ENCODE results near the gene SYTL5.
A peak's percentile ranks its signal among the peaks of the same experiment; 100 is the strongest.

Gene SYTL5

DNA sequence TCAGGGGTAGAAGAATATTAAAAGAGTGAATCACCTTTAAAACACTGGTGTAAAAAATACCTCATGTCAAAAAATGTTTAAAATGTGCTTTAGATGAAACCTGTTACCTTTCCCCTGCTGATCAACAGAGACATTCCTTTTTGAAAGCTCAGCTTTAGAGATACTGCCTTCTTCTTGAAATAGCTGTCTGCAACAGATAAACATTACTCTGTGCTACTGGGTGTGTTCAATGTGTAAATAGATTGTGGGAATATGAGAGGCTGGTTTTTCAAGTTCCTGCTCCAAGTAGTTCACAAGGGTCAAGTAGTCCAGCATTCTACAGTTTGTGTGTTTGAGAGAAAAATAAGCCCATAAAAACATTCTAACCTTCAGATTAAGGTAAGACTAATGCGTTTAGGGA lies at the start of gene SYTL5:
Gene SYTL5, plus strand, starts transcription at position 263 of the 400 bp plus-strand sequence. CDS start 27,337 bp downstream, outside the sequence.
- Mint-ChIP-seq H3K27me3 (ENCODE audit: low read depth, poor library complexity) (no peaks in the 10 kb centered on the region), H3K9me3 (peaks cover 45% of the 10 kb centered on the region), H3K36me3 (ENCODE audit: low read depth) (peaks cover 8% of the 10 kb centered on the region), H3K4me1 (no peaks in the 10 kb centered on the region), H3K27ac (no peak within 1 kb of the TSS), H3K4me3 (no peak within 1 kb of the TSS)
- DNase-seq: no peak
- TF ChIP-seq, protein P1, sequence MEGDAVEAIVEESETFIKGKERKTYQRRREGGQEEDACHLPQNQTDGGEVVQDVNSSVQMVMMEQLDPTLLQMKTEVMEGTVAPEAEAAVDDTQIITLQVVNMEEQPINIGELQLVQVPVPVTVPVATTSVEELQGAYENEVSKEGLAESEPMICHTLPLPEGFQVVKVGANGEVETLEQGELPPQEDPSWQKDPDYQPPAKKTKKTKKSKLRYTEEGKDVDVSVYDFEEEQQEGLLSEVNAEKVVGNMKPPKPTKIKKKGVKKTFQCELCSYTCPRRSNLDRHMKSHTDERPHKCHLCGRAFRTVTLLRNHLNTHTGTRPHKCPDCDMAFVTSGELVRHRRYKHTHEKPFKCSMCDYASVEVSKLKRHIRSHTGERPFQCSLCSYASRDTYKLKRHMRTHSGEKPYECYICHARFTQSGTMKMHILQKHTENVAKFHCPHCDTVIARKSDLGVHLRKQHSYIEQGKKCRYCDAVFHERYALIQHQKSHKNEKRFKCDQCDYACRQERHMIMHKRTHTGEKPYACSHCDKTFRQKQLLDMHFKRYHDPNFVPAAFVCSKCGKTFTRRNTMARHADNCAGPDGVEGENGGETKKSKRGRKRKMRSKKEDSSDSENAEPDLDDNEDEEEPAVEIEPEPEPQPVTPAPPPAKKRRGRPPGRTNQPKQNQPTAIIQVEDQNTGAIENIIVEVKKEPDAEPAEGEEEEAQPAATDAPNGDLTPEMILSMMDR (IDR thresholded peaks at IDR 0.05): no peak

DNA sequence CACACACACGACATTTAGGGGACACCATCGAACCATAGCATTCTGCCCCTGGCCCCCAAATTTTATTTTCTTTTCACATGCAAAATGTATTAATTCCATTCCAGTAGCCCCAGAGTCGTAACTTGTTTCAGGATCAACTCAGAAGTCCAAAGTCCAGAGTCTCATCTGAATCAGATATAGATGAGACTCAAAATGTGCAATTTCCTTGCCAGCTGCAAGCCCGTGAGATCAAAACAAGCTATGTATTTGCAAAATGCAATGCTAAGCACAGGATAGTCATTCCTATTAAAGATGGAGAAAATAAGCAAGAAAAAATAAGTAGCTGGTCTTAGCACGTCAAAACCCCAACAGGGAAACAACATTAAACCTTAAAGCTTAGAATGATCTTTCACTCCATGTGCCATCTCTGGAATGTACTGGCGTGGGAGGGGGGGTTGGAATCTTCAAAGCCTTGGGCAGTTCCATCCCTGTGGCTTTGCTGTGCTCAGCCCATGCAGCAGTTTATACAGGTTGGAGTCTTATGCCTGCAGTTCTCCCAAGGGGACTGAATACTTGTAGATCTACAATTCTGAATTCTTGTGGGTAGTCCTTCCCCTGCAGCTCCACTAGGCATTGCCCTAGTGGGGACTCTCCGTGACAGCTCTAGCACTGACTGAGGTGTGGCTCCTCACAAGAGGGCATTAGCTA lies 47.7 kb upstream of the SYTL5 start:
- Mint-ChIP-seq H3K36me3 (ENCODE audit: low read depth) (no peaks in the 10 kb centered on the region), H3K27me3 (ENCODE audit: low read depth, poor library complexity) (no peaks in the 10 kb centered on the region), H3K27ac (peak overlapping the region; percentile 85), H3K4me1 (peaks cover 22% of the 10 kb centered on the region), H3K9me3 (peaks cover 40% of the 10 kb centered on the region), H3K4me3 (no peak overlapping the region)
- TF ChIP-seq, protein P1 (IDR thresholded peaks at IDR 0.05): no peak
- DNase-seq: peak; percentile 6

DNA sequence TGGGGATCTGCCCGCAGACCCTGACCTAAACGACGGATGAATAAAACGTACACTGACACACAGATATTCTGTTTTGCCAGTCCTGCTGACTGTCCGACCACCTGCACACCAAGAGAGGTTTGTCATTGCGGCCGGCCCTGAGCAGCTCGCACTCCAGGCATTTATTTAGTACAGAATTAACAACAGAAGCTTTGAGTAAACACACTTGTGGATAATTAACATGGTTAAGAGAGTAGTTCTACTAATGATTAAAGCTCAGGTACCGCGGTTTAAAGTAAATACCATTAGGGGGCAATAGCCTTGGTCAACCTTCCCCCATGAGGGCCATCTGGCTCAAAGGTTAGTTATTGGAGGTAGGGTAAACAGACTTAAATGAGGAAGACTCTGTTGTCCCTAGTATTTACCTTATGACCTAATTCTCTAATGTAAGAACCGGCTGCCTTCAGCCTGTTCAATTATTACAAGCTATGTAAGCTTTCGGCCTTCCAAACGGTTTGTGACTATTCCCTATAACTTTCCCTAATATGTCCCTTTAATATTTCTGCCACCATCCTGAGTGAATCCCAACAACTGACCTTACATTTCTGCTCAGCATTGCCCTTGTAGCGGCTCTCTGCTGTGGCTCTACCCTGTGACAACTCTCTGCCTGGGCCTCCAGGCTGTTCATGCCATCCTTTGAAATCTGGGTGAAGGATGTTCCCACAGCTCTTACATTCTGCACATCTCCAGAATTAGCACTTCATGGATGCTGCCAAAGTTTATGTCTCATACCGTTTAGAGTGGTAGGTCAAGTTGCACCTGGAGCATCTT lies 46.9 kb upstream of the SYTL5 start:
- H3K4me1 Mint-ChIP-seq: peaks cover 22% of the 10 kb centered on the region
- no peaks in the 10 kb centered on the region for H3K36me3 Mint-ChIP-seq (ENCODE audit: low read depth)
- no peaks in the 10 kb centered on the region for H3K27me3 Mint-ChIP-seq (ENCODE audit: low read depth, poor library complexity)
- peaks cover 43% of the 10 kb centered on the region for H3K9me3 Mint-ChIP-seq
- no peak overlapping the region for H3K4me3 Mint-ChIP-seq
- peak overlapping the region; percentile 85 for H3K27ac Mint-ChIP-seq
- no peak for DNase-seq
- TF ChIP-seq, protein P1 (IDR thresholded peaks at IDR 0.05): no peak

DNA sequence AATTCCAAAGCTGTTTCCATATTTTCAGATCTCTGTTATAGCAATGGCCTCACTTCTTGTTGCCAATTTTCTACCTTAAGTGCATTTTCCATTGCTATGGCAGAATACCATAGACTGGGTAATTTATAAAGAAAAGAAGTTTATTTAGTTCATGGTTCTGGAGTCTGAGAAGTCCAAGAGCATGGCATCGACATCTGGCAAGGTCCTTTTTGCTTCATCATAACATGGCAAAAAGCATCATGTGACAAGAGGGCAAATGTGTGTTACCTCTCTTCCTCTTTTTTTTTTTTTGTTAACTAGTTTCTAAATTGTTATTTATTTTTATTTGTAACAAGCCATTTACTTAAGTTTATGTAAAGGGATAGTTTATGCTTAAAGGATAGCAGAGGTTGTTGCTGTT lies 45.2 kb upstream of the SYTL5 start:
- H3K4me1 Mint-ChIP-seq: peaks cover 22% of the 10 kb centered on the region
- no peak overlapping the region for H3K27ac Mint-ChIP-seq
- H3K9me3 Mint-ChIP-seq: peaks cover 52% of the 10 kb centered on the region
- H3K4me3 Mint-ChIP-seq: no peak overlapping the region
- TF ChIP-seq, protein P1 (IDR thresholded peaks at IDR 0.05): no peak
- no peak for DNase-seq
- no peaks in the 10 kb centered on the region for H3K36me3 Mint-ChIP-seq (ENCODE audit: low read depth)
- no peaks in the 10 kb centered on the region for H3K27me3 Mint-ChIP-seq (ENCODE audit: low read depth, poor library complexity)

DNA sequence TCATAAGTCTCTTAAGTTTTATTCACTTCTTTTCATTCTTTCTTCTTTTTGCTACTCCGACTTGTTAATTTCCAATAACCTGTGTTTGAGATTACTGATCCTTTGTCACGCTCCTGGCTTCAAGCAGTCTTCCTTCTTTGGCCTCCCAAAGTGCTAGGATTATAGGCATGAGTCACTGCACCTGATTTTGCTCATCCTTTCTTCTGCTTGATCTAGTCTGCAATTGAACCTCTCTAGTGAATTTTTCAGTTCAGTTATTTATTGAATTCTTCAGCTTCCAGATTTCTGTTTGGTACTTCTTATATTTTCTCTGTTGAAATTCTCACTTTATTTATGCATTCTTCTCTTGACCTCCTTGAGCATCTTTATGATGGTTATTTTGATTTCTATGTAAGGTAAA lies 38.6 kb upstream of the SYTL5 start:
- Mint-ChIP-seq H3K4me3 (no peak overlapping the region), H3K4me1 (peaks cover 4% of the 10 kb centered on the region), H3K36me3 (ENCODE audit: low read depth) (peaks cover 7% of the 10 kb centered on the region), H3K27me3 (ENCODE audit: low read depth, poor library complexity) (no peaks in the 10 kb centered on the region), H3K9me3 (peaks cover 36% of the 10 kb centered on the region), H3K27ac (no peak overlapping the region)
- TF ChIP-seq, protein P1 (IDR thresholded peaks at IDR 0.05): no peak
- no peak for DNase-seq
